Measurements from ENCODE around the gene NTM. TPM values are rescaled to one million over a fixed set of nuclear protein-coding genes. Genes with fewer than 3 reads are reported as not detected.

Gene NTM
- total and polyA plus RNA-seq, 2 of the 8 experiments (the other 6 are each of a cell fraction or from before 2014, with no cell fraction given), result 13.4 to 20.0 TPM

GRCh38 chr11:132142121-132142520, 771.7 kb downstream of the NTM start (continued):
- TF ChIP-seq CHD7 (IDR thresholded peaks at IDR 0.05; ENCODE audit: insufficient replicate concordance, low read length) (no peak), POLR2A (IDR thresholded peaks at IDR 0.05; ENCODE audit: control extremely low read depth in 1 of 2, low read depth in 2 of 2, low read length in 2 of 2) (no peak), BRCA1 (IDR thresholded peaks at IDR 0.05; ENCODE audit: low read depth, low read length) (no peak), CEBPB (IDR thresholded peaks at IDR 0.05; ENCODE audit: low read depth, low read length) (no peak), SIN3A (conservative IDR thresholded peaks at IDR 0.05 in 1 of 2, IDR thresholded peaks at IDR 0.05 in 1 of 2; ENCODE audit: low read depth in 1 of 2, low read length in 2 of 2) (no peak), RBBP5 (IDR thresholded peaks at IDR 0.05; ENCODE audit: borderline replicate concordance, low read depth, low read length) (no peak), TCF12 (IDR thresholded peaks at IDR 0.05; ENCODE audit: low read depth, low read length) (no peak), KDM5A (IDR thresholded peaks at IDR 0.05; ENCODE audit: low read length) (no peak), SAP30 (IDR thresholded peaks at IDR 0.05; ENCODE audit: insufficient read depth, insufficient replicate concordance, low read length) (no peak), GTF2F1 (IDR thresholded peaks at IDR 0.05; ENCODE audit: borderline replicate concordance, low read depth, low read length) (no peak), NRF1 (IDR thresholded peaks at IDR 0.05; ENCODE audit: low read depth, low read length) (no peak), CTBP2 (IDR thresholded peaks at IDR 0.05; ENCODE audit: borderline replicate concordance, insufficient read depth, insufficient read length, low read length) (no peak)
